SU-DHL-6 (cell line): ENCODE results near the gene LRRC18.

Source experiments
- H2AFZ ChIP-seq: fragments of 200-600 bp; sonication (generic); 2 replicates; pipeline ENCODE4 v1.6.1; 2014; ENCODE audit warnings: low read depth, mild to moderate bottlenecking, moderate library complexity, mixed read lengths, antibody characterized with exemption, low read length; ENCODE audit not compliant: severe bottlenecking
- H3F3A ChIP-seq: fragments of 200-600 bp; shearing (Covaris generic); 2 replicates; pipeline ENCODE4 v1.6.0; 2016; ENCODE audit warnings: antibody characterized with exemption, mild to moderate bottlenecking; ENCODE audit not compliant: insufficient read depth
- H3K27ac ChIP-seq: fragments of 200-600 bp; sonication (generic); 2 replicates; pipeline ENCODE4 v1.5.1; 2016; ENCODE audit warnings: low read depth, mild to moderate bottlenecking, low read length, moderate library complexity, mixed read lengths
- H3K27me3 ChIP-seq: fragments of 200-600 bp; sonication (generic), shearing (Covaris generic); 2 replicates; pipeline ENCODE4 v1.6.0; 2014; ENCODE audit warnings: mild to moderate bottlenecking, low read length
- H3K36me3 ChIP-seq: fragments of 200-600 bp; sonication (generic); 2 replicates; pipeline ENCODE4 v1.6.1; 2014; ENCODE audit warnings: mild to moderate bottlenecking, low read length, mixed read lengths
- H3K4me2 ChIP-seq: fragments of 300-600, 200-600 bp; shearing (Covaris generic), sonication (generic); 2 replicates; pipeline ENCODE4 v1.6.0; 2014; ENCODE audit warnings: low read length, low read depth, mild to moderate bottlenecking; ENCODE audit not compliant: poor library complexity, severe bottlenecking
- H3K4me3 ChIP-seq: fragments of 200-600 bp; sonication (generic); 2 replicates; pipeline ENCODE4 v1.5.1; 2014; ENCODE audit warnings: antibody characterized with exemption, low read length, mild to moderate bottlenecking, mixed read lengths; ENCODE audit not compliant: insufficient read depth, poor library complexity, severe bottlenecking
- H3K79me2 ChIP-seq: fragments of 200-600 bp; sonication (generic); 2 replicates; pipeline ENCODE4 v1.6.1; 2014; ENCODE audit warnings: mild to moderate bottlenecking, low read length, moderate library complexity; ENCODE audit not compliant: insufficient read depth
- H3K9ac ChIP-seq: fragments of 200-600 bp; sonication (generic); 2 replicates; pipeline ENCODE4 v1.7.0; 2014; ENCODE audit warnings: mild to moderate bottlenecking, low read length
- H3K9me2 ChIP-seq: fragments of 200-600 bp; sonication (generic); replicated peaks from 2 replicates; pipeline ENCODE4 v1.6.1; 2014; ENCODE audit warnings: low read length; ENCODE audit not compliant: insufficient read depth
- H3K9me3 ChIP-seq: fragments of 200-600 bp; sonication (generic); 2 replicates; pipeline ENCODE4 v1.6.1; 2014; ENCODE audit warnings: low read length, mixed read lengths; ENCODE audit not compliant: insufficient read depth
- H4K20me1 ChIP-seq: fragments of 200-600 bp; sonication (generic); 2 replicates; pipeline ENCODE4 v1.6.1; 2014; ENCODE audit warnings: low read depth, mild to moderate bottlenecking, antibody characterized with exemption, low read length, moderate library complexity, mixed read lengths
- CTCF ChIP-seq: fragments of 200-600 bp; sonication (generic); IDR thresholded peaks from one replicate; pipeline ENCODE4 v1.5.1; 2017; ENCODE audit warnings: antibody characterized with exemption, mild to moderate bottlenecking, low read length, moderate library complexity; ENCODE audit not compliant: insufficient read depth, poor library complexity, severe bottlenecking
- EZH2phosphoT487 ChIP-seq: fragments of 200-600 bp; sonication (generic), shearing (Covaris generic); conservative IDR thresholded peaks from 2 replicates; pipeline ENCODE4 v1.6.1; 2018; ENCODE audit warnings: mild to moderate bottlenecking, antibody characterized with exemption, low read length, moderate library complexity, mixed read lengths

LRRC18 gene

GRCh38 chr10:48897441-48897790, 42.2 kb downstream of the LRRC18 start:
- no peaks in the 10 kb centered on the region for H3K9me2 ChIP-seq
- no peaks in the 10 kb centered on the region for H3K27me3 ChIP-seq
- no peaks in the 10 kb centered on the region for H3K9me3 ChIP-seq
- H2AFZ ChIP-seq: no peak overlapping the region
- H3K36me3 ChIP-seq: no peaks in the 10 kb centered on the region
- H3K79me2 ChIP-seq: no peaks in the 10 kb centered on the region
- no peaks in the 10 kb centered on the region for H3F3A ChIP-seq
- H3K4me2 ChIP-seq: no peak overlapping the region
- no peak overlapping the region for H3K9ac ChIP-seq
- H4K20me1 ChIP-seq: no peaks in the 10 kb centered on the region
- no peak overlapping the region for H3K27ac ChIP-seq
- no peak overlapping the region for H3K4me3 ChIP-seq
- TF ChIP-seq CTCF (no peak), EZH2phosphoT487 (no peak)

GRCh38 chr10:48896756-48897440, 42.7 kb downstream of the LRRC18 start:
- no peak for TF ChIP-seq EZH2phosphoT487
- TF ChIP-seq CTCF: no peak
- H3K79me2 ChIP-seq: no peaks in the 10 kb centered on the region
- no peak overlapping the region for H3K4me2 ChIP-seq
- H3K9me2 ChIP-seq: no peaks in the 10 kb centered on the region
- H3K4me3 ChIP-seq: no peak overlapping the region
- H3F3A ChIP-seq: no peaks in the 10 kb centered on the region
- no peaks in the 10 kb centered on the region for H3K9me3 ChIP-seq
- no peaks in the 10 kb centered on the region for H3K27me3 ChIP-seq
- H3K27ac ChIP-seq: no peak overlapping the region
- H4K20me1 ChIP-seq: no peaks in the 10 kb centered on the region
- no peaks in the 10 kb centered on the region for H3K36me3 ChIP-seq
- no peak overlapping the region for H3K9ac ChIP-seq
- no peak overlapping the region for H2AFZ ChIP-seq

- Histone ChIP-seq H3K36me3 (no peaks in the 10 kb centered on the region), H3K4me3 (no peak overlapping the region), H3K27ac (no peak overlapping the region), H3K4me2 (no peak overlapping the region), H4K20me1 (no peaks in the 10 kb centered on the region), H3K79me2 (no peaks in the 10 kb centered on the region), H3K9ac (no peak overlapping the region), H3F3A (no peaks in the 10 kb centered on the region), H3K9me3 (no peaks in the 10 kb centered on the region), H3K27me3 (no peaks in the 10 kb centered on the region), H3K9me2 (no peaks in the 10 kb centered on the region), H2AFZ (no peak overlapping the region)
- no peak for TF ChIP-seq CTCF
- TF ChIP-seq EZH2phosphoT487: no peak
Measured at GRCh38 chr10:48895803-48896195, 43.8 kb downstream of the LRRC18 start.
